Measurements from ENCODE around the gene RPL34.

RPL34 gene

GRCh38 chr4:108611365-108611764 lies 9.0 kb upstream of the RPL34 start:
- TF ChIP-seq CTCF (IDR thresholded peaks at IDR 0.05): no peak
- TF ChIP-seq ZFX (IDR thresholded peaks at IDR 0.05; ENCODE audit: borderline replicate concordance): no peak
- no peak overlapping the region for H3K27ac ChIP-seq

DNA sequence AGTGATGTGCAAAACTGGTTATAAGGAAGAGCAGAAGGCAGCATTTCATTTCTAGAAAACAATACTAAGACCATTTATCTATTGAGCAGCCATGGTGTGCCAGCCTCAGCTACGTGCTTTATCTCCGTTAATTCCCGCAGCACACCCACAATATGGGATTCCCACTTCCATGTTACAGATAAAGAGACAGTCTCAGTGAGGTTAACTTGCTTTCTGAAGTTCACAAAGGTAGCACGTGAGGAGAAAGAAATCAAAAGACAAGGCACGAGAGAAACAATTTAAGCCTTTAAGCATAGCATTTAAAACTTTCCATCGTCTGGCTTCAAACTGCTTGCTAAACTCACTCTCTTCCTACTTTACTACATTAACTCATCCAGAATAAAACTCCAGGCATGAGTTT lies 8.0 kb upstream of the RPL34 start:
- TF ChIP-seq CTCF (IDR thresholded peaks at IDR 0.05) (no peak), ZFX (IDR thresholded peaks at IDR 0.05; ENCODE audit: borderline replicate concordance) (no peak)
- H3K27ac ChIP-seq: no peak overlapping the region

GRCh38 chr4:108619372-108620100 lies 840 bp upstream of the RPL34 start:
- no peak for TF ChIP-seq ZFX (IDR thresholded peaks at IDR 0.05; ENCODE audit: borderline replicate concordance)
- H3K27ac ChIP-seq: peak overlapping the region; percentile 81; the same call in 1 of the 2 replicates

- no peak for TF ChIP-seq CTCF (IDR thresholded peaks at IDR 0.05)
- TF ChIP-seq ZFX (IDR thresholded peaks at IDR 0.05; ENCODE audit: borderline replicate concordance): no peak
- peak overlapping the region; percentile 81 for H3K27ac ChIP-seq
These were observed 843 bp downstream of the RPL34 start for GRCh38 chr4:108620933-108621905.

- H3K27ac ChIP-seq: no peak overlapping the region
- no peak for TF ChIP-seq CTCF (IDR thresholded peaks at IDR 0.05)
- TF ChIP-seq ZFX (IDR thresholded peaks at IDR 0.05; ENCODE audit: borderline replicate concordance): no peak
These were observed 1.6 kb downstream of the RPL34 start for GRCh38 chr4:108622022-108622421.

GRCh38 chr4:108622828-108623227 lies 2.5 kb downstream of the RPL34 start:
- no peak for TF ChIP-seq CTCF (IDR thresholded peaks at IDR 0.05)
- TF ChIP-seq ZFX (IDR thresholded peaks at IDR 0.05; ENCODE audit: borderline replicate concordance): no peak
- H3K27ac ChIP-seq: no peak overlapping the region

- no peak for TF ChIP-seq ZFX (IDR thresholded peaks at IDR 0.05; ENCODE audit: borderline replicate concordance)
- no peak for TF ChIP-seq CTCF (IDR thresholded peaks at IDR 0.05)
- H3K27ac ChIP-seq: no peak overlapping the region
These were observed 4.1 kb downstream of the RPL34 start for GRCh38 chr4:108624263-108625056.

Measured in 22Rv1 (cell line).